Progenitor cell of endocrine pancreas (in vitro differentiated cells): ENCODE results near the gene GJB6. TPM values are rescaled to one million over a fixed set of nuclear protein-coding genes. Genes with fewer than 3 reads are reported as not detected.

Source experiments
- DNase-seq: peaks from one replicate; pipeline ENCODE4 v3.0.0; 2021; ENCODE audit warnings: low spot score; ENCODE audit not compliant: unreplicated experiment
- H3K27ac Mint-ChIP-seq: 2 replicates; pipeline ENCODE4 v1.8.0; 2021; ENCODE audit warnings: mild to moderate bottlenecking, moderate library complexity, mixed read lengths
- H3K27me3 Mint-ChIP-seq: 2 replicates; pipeline ENCODE4 v1.8.0; 2021; ENCODE audit warnings: mixed read lengths
- H3K36me3 Mint-ChIP-seq: 2 replicates; pipeline ENCODE4 v1.8.0; 2022; ENCODE audit warnings: mixed read lengths; ENCODE audit not compliant: insufficient read depth
- H3K4me1 Mint-ChIP-seq: 2 replicates; pipeline ENCODE4 v1.8.0; 2021; ENCODE audit warnings: low read depth, mixed read lengths
- H3K4me3 Mint-ChIP-seq: 2 replicates; pipeline ENCODE4 v1.8.0; 2021; ENCODE audit warnings: low read depth, mild to moderate bottlenecking, moderate library complexity, mixed read lengths
- H3K9me3 Mint-ChIP-seq: 2 replicates; pipeline ENCODE4 v1.8.0; 2021; ENCODE audit warnings: low read depth, mixed read lengths
- total RNA-seq: library from RNA; stranded (reverse); gene quantifications from 2 replicates; pipeline ENCODE4 v1.2.1, GENCODE V29; 2021
- TF ChIP-seq, protein P1 (sequence below): fragments of 200-600 bp; sonication (generic); IDR thresholded peaks from one replicate; pipeline ENCODE4 v1.5.0; 2021; ENCODE audit warnings: antibody characterized with exemption, mild to moderate bottlenecking; ENCODE audit not compliant: unreplicated experiment

The GJB6 gene
- total RNA-seq, 1 donor from 2014 or later, result 1.5 TPM

DNA sequence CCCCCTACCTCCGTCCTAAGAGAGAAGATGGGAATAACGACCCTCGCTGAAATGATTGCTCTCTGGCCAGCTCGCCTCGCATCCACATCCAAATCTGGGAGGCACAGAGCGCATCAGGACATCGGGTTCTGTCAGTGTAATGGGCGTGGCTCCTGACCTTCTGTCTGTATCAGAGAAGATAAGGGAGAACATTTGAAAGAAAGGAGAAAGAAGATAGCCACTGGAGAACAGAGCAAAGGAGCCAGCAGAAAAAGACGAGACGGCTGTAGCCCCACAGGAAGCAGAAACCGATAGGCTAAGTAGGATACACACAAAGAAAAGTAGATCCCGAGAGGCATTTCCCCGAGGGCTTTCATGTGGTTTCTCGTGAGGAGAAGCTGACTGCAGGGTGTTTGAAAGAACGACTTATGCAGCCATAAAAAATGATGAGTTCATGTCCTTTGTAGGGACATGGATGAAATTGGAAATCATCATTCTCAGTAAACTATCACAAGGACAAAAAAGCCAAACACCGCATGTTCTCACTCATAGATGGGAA, 25.4 kb downstream of the GJB6 start:
- TF ChIP-seq, protein P1, sequence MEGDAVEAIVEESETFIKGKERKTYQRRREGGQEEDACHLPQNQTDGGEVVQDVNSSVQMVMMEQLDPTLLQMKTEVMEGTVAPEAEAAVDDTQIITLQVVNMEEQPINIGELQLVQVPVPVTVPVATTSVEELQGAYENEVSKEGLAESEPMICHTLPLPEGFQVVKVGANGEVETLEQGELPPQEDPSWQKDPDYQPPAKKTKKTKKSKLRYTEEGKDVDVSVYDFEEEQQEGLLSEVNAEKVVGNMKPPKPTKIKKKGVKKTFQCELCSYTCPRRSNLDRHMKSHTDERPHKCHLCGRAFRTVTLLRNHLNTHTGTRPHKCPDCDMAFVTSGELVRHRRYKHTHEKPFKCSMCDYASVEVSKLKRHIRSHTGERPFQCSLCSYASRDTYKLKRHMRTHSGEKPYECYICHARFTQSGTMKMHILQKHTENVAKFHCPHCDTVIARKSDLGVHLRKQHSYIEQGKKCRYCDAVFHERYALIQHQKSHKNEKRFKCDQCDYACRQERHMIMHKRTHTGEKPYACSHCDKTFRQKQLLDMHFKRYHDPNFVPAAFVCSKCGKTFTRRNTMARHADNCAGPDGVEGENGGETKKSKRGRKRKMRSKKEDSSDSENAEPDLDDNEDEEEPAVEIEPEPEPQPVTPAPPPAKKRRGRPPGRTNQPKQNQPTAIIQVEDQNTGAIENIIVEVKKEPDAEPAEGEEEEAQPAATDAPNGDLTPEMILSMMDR, result no peak
- Mint-ChIP-seq H3K4me1 (no peaks in the 10 kb centered on the region), H3K4me3 (no peak overlapping the region), H3K9me3 (peaks cover 6% of the 10 kb centered on the region), H3K27ac (no peak overlapping the region), H3K27me3 (peaks cover 14% of the 10 kb centered on the region), H3K36me3 (no peaks in the 10 kb centered on the region)
- no peak for DNase-seq

DNA sequence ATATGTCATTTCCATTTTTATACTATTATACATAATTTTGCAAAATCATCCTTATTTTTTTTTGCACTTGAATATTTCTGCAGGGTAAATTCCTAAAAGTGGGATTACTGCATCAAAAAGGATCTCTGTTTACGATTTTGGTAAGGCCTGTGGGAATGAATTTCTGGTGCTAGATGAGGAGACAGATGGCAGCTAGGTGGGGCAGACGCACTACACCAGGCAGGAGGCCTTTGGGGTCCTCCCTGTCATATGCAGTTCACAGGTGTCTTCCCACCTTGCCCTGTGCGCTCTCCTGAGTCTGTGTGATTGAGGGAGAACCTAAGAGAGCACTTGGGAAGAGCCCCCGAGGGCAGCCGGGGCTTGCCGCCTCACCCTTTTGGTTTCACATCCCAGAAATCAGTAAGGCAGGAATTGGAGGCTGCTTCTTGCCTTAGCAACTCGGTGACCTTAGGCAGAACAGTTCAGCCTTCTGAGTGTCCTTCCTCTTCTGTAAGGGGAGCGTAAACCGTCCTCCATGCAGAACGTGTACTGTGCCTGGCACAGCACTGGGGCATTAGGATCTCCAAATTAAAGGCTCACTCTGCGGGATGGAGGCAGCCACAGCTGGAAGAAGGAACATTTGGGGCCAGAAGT, 25.9 kb downstream of the GJB6 start:
- Mint-ChIP-seq H3K4me1 (no peaks in the 10 kb centered on the region), H3K4me3 (no peak overlapping the region), H3K9me3 (peaks cover 8% of the 10 kb centered on the region), H3K36me3 (no peaks in the 10 kb centered on the region), H3K27me3 (peaks cover 14% of the 10 kb centered on the region), H3K27ac (no peak overlapping the region)
- no peak for DNase-seq
- TF ChIP-seq, protein P1, result no peak

DNA sequence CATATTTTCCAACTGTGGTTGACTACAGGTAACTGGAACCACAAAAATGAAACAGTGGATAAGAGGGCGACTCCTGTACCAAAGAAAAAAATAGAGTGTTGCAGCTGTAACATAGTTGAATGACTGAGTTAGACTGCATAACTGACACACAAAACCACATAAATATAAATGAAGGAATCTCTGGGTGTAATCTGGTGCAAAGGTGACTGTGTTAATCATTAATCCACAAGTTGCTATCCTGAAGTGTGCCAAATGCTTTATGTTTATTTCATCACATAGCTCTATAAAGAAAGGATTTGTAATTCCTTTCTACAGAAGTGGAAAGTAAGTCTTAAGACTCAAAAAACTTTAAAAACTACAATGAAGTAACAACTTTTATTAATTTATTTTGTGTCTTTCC, 33.3 kb downstream of the GJB6 start:
- Mint-ChIP-seq H3K9me3 (peaks cover 12% of the 10 kb centered on the region), H3K36me3 (no peaks in the 10 kb centered on the region), H3K27me3 (peaks cover 35% of the 10 kb centered on the region), H3K4me1 (peaks cover 11% of the 10 kb centered on the region), H3K4me3 (no peak overlapping the region), H3K27ac (no peak overlapping the region)
- no peak for DNase-seq
- TF ChIP-seq, protein P1, result no peak

DNA sequence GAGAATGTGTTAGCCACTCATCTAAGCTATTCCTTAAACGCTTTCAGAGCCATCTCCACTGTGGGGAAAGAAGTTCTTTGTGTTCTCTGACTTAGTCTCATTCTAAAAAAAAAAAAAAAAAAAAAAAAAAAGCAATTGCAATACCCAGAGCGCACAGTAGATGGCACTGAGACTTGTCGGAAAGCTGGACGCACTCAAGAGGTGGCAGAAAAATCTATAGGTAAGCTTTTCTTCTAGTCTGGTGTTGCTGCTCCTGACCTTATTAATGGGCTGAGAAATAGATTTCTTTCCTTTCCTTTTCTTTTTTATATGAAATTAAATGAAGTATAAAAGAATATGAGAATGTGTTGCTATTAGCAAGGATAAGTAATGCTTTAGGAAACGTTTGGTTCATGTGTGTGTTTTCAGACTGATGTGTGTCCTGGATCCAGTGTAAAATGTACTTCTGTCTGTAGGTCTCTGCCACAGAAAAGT, 34.7 kb downstream of the GJB6 start:
- TF ChIP-seq, protein P1, result peak; percentile 66
- Mint-ChIP-seq H3K9me3 (peaks cover 9% of the 10 kb centered on the region), H3K4me1 (peaks cover 12% of the 10 kb centered on the region), H3K27ac (no peak overlapping the region), H3K27me3 (peaks cover 41% of the 10 kb centered on the region), H3K4me3 (no peak overlapping the region), H3K36me3 (no peaks in the 10 kb centered on the region)
- DNase-seq, result no peak

DNA sequence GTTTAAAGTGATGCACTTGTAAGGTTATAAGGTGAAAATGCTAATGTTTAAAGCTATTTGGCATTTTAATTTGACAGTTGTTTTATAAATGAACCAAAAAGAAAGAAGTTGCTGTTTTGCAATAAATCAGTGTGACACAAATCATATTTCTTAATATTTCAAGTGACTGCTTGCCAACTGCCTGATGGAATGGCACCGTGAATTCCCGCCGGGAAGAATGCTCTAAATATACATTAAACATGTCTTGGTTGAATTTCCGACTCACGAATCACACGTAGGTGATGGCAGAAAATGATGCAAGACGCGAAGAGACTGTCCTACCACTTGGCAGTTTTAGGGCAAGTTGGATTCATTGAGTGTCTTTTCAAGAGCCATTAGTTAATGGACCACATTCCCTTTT, 36.3 kb downstream of the GJB6 start:
- H3K36me3 Mint-ChIP-seq, result no peaks in the 10 kb centered on the region
- H3K4me3 Mint-ChIP-seq, result no peak overlapping the region
- DNase-seq, result no peak
- H3K4me1 Mint-ChIP-seq, result peaks cover 14% of the 10 kb centered on the region
- no peak overlapping the region for H3K27ac Mint-ChIP-seq
- TF ChIP-seq, protein P1, result no peak
- H3K27me3 Mint-ChIP-seq, result peaks cover 56% of the 10 kb centered on the region
- H3K9me3 Mint-ChIP-seq, result peaks cover 4% of the 10 kb centered on the region
